Cerebellar nuclear complex (tissue), 1 donor: Measurements from ENCODE around the gene STARD13.
"Not testable (repeated sequence)": the region's sequence is repeated elsewhere in the genome, so short reads cannot be mapped to it uniquely, and the experiment has no call there.

Source experiments
- DNase-seq, 2 experiments: peaks; one replicate each; lab custom pipeline; 2025; lab: John Stamatoyannopoulos, UW

Gene STARD13

DNA sequence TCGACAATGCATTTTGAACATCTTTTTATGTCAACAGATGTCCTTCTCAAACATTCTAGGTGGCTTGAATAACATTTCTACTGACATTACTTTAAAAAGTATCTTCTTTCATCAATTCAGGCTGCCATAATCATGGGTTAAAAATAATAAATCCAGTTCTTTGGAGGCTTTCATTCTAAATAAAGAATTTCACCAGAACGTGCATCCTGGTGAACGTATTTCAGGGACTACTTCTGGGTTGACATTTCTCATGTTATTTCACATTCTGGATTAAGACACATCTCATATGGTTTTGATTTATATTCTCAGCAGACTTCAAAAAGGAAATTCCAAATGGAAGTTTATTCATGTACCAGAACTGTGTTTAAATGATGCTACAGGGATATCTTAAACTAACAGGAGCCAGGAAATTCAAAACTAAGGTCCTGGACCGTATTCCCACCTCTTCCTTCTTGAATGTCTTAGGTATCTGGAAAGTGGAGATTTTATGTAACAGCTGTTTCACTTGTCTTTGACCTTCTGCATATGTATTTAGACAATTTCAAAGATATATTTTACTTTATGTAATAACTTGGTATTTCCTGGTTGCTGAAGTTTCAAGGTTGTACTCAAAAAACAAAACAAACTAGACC lies 107.2 kb downstream of the STARD13 start:
- DNase-seq = no peak

DNA sequence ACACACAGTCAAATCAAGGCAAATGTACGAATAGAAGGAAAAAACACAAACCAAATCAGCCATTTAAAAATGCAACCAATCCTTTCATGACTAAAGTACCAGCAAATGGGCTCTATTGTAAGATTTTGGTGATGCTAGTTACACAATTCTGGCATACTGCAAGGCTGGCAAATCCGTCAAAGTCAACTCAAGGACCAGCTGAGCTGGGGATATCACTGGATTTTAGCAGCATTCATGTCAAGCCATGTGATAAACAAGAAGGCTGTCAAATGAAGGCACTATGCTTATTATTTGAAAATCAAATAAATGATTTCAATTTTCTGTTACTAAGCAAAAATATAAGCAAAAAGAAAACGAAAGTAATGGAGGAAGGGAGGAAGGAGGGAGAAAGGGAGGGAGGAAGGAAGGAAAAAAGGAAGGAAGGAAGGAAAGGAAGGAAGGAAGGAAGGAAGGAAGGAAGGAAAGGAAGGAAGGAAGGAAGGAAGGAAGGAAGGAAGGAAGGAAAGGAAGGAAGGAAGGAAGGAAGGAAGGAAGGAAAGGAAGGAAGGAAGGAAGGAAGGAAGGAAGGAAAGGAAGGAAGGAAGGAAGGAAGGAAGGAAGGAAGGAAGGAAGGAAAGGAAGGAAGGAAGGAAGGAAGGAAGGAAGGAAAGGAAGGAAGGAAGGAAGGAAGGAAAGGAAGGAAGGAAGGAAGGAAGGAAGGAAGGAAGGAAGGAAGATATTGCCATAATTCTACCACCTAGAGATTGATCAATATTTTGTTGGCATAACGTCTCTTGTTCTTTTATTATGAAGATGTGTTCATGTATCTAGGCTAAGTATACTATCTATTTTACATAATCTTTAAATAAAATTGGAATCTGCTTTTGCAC lies 108.0 kb downstream of the STARD13 start:
- not testable (repeated sequence) for DNase-seq

DNA sequence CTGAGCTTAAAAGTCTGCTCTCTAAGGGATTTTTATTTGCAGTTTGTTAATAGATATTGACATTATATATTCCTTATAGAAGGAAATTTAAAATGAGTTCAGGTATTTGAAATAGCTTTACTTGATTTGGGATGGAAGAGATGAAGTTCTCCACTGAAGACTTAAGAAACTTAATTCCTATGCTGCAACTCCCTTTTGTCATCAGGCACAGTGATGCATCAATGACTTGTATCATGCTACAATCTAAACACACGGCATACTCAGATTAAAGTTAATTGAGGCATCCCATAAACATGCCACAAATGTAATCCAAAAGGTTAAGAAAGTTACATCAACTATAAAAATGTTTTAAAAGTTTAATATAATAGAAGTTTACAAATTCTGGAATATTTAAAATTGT lies 109.0 kb downstream of the STARD13 start:
- no peak for DNase-seq

DNA sequence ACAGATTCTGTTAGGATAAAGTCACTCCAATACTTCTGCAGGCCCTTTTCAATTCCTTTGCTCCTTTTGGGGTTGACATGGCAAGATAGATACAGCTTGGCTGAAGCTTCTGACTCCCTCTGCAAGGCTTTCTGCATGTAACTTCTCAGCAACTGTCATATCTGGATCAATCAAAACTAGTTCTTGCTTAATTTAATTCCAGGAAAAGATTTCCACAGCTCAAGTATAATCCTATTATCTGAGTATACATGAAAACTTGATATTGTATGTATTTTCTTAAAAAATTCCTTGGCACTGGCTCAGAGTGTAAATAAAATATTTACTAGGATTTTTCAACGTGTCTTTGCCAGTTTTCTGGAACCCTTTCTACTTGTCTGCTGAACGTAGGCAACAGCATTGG lies 109.6 kb downstream of the STARD13 start:
- no peak for DNase-seq

DNA sequence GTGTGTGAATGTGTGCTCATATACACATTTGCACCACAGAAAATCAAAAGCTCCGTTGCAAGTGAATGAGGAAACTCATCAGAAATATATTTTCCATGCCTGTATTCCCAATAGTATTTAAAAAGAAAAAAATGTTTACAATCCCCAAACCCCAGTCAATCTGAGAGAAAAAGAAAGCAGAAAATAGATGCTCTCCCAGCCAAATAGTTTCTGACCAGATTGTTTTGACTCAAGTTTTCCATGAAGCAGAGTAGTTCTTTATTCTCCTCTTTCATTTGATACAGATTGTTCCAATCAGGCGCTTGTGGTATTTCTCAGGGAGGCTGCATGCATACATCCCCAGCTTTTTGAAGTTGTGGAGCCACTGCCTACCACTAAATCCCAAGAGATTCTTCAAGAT lies 110.6 kb downstream of the STARD13 start:
- DNase-seq = no peak

DNA sequence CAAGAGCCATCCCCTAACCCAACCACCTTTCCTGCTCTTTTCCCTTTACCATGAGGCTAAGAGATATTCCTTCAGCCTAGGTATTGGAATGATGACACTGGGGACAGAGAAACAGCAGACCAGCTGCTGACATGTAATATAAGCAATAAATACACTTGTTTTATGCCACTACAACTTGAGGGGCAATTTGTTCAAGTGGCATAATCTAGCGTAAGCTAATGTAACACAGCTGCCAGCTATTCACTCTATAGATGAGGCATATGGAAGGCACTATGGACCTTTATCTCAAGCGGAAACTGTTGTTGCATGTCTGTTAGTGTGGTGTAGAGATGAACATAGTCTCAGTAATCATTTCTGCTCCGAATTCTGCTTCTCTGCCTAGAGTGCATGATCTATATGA lies 111.1 kb downstream of the STARD13 start:
- no peak for DNase-seq

DNA sequence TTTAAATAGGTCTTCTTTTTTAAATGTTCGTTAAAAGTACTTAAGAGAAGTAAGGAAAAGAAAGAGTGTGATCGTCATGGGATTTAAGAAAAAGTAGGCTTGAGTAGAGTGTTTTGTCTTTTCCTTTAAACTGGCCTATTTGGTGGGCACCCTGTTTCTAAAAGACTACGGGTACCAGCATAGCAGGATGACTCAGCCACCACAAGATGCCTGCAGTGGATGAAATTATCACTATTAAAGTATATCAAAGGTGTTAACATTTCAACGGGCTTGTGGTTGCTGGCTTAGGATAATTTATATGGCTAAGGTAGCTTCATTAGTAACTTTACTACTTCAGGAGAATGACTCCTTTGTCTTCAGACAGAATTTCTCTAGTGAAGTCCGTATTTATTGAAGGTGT lies 112.6 kb downstream of the STARD13 start:
- DNase-seq = no peak

DNA sequence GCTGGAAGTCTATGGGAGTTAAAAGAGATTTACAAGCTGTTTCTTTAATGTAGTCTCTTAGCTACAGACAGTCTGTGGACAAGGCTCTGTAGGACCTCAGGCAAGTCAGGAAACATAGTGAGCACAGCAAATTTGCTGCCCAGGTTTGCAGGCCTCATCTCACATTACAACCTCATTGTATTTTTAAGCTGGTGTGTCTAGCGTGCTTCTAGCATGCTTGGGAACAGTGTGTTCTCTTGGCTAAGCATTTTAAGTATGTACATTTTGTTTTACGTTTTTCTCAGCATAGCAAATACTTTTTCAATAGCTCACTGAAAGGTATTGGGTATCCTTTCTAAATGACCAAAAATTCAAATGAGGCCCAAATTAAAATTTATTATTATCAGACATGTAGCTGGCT lies 113.2 kb downstream of the STARD13 start:
- DNase-seq = no peak

DNA sequence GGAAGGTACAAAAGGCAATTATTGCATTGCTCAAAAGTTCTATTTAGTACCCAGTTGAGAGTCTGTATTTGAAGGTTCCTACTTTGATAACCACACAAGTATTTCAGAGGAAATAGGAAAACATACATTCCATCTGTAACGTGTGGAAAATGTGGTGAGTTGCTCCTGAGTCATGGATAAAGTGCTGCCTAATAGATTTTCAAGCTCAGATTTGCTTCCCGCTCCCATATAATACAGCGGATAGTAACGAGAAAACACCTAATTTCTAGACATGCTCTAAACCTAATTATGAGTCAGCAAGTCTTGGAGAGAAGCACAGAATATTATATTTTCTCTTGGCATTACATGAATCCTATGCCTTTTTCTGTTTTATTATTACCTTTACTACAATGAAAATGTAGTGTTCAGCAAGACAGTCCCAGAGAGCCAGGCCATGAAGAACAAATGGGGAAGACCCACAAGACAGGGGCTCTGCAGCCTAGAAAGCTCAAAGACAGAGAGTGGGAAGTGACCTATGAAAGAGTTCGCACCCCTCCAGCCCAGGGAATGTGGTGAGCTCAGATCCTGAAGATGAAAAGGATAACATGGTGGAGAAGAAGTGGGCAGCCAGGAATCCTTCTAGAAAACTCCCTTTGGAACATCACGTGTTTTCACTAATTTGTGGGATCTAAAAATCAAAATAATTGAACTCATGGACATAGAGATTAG lies 116.1 kb downstream of the STARD13 start:
- DNase-seq = no peak

DNA sequence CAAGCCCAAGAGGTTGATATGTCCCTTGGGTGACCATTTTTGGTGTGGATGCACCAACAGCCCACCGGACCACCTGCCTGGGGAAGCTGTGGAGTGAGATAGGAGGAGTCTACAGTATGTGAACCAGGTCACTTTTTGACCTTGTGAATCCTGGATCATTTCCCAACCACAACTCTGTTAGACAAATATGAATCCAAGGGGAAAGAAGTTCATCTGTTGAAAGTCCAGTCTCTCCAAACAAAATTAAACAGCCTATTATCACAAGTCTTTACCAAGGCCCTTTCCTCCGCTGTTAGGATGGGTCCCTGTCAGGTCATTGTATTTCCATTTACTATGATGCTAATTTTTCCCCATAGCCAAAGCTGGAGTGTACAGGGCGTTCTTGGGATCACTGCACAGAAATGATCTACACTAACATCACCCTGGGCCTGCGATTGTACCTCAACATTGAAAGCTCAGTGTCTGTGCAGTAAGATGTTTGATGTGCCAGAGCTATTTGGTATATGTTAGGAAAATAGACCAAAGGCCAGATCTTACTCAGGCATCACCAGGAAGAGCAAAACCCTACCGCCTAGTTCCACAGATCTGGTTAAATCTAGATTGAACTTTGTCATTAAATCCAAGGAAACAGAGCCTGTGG lies 117.1 kb downstream of the STARD13 start:
- DNase-seq = no peak

DNA sequence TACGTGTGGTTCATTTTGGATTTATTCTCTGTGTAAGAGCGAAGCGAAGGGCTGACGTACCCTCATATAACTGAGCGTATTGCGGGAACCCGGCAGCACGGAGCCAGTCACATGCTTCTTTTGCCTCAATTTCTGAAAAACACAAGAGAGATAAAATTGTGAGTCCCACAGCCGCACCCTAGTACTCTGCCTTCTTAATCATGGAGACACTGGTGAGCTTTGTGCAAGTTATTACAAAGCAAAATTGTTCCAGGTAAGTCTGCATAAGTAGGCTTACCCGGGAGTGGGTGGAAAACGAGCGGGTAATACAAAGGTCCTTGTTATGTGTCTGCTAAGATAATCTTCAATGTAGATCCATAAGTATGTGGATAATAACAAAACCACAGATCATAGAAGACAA lies 118.1 kb downstream of the STARD13 start:
- no peak for DNase-seq

DNA sequence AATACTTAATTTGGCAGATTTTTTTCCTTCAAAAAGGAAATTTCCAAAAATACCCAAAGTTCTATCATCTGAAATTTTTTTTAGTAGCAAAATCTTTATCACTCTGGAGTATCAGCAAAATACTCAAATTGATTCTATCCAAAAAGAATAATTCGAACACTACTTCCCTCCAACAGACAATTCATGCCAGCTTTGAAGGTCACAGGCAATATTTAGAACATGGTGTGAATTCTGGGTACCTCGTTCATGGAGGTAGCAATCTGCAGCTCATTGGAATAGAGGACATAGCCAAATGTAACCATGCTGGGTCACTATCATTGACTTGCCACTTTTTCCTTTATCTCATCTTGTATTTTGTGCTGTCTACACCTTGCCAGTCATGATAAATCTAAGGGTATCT lies 119.8 kb downstream of the STARD13 start:
- DNase-seq = no peak

DNA sequence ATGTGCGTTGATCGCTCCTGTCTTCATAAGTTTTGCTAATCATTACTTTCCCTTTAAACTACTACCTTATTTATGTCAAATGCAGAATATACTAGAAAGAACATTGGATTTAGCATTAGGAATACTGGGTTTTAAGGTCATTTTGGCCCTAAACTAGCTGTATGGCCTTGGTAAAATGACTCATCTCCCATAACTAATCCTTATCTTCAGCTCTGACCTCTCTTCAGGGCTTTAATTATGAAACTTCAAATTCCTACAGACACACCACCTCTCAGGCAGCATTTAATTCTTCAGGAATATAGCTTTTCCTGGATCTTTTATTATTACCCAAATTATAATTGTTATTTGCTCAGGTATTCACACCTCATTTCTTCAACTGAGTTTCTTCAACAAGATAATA lies 121.2 kb downstream of the STARD13 start:
- no peak for DNase-seq

DNA sequence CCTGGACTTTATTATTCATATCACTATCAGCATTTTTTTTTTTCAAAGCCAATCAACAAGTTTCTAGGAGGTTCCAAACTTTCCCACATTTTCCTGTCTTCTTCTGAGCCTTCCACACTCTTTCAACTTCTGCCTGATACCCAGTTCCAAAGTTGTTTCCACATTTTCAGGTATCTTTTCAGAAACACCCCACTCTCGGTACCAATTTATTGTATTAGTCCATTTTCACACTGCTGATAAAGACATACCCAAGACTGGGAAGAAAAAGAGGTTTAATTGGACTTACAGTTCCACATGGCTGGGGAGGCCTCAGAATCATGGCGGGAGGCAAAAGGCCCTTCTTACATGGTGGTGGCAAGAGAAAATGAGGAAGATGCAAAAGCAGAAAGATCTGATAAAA lies 122.8 kb downstream of the STARD13 start:
- DNase-seq = not testable (repeated sequence)

DNA sequence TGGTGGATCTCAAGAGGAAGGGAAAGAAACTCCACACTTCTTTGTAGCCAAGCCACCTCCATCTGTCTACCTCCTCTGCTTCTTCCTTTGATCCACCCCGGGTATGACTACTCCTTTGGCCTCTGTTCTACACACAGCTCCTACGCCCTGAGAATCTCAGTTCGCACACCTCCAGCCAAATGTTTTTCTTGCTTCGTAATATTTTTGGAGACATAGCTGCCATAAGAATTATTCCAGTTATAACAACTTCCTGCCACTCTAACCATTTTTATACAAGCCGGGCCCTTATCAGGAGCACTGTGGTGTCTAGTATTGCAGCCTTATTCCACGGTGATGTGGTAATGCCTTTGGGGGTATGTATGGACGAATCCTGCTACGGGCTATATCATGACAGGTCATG lies 126.7 kb downstream of the STARD13 start:
- no peak for DNase-seq

DNA sequence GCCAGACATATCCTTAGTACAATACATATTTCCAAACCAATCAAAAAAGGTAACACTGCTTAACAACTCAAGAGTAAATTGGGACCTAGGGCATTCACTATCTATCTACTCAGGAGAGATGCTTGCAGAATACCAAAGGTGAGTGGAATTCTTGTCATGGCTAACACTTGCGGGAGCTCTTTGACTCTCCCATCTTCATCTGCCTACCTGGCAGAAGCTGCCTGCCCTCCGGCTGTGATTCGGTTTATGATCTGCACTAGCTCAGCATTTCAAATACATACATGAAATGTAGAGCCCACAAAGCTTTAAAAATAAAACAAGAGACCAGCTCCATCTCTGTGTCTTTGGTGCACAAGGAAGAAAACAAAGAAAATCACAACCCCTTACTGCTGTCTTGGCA lies 127.3 kb downstream of the STARD13 start:
- no peak for DNase-seq

DNA sequence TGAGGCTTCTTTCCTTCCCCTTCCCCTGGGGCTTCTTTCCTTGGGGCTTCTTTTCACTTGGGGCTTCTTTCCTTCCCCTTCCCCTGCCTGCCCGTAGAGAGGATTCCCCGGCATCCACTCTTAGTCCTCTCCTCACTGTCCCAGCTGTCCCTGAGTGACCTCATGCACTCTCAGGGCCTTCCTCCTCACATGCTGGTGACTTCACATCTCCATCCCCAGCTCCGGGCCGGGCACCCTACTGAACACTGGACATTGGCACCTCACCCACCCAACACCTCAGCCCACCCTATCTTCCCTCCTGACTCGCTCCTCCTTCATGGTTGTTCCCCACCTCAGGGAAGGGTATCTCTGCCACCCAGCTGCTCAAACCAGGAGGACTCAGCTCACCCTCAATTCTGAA lies 130.6 kb downstream of the STARD13 start:
- no peak for DNase-seq

DNA sequence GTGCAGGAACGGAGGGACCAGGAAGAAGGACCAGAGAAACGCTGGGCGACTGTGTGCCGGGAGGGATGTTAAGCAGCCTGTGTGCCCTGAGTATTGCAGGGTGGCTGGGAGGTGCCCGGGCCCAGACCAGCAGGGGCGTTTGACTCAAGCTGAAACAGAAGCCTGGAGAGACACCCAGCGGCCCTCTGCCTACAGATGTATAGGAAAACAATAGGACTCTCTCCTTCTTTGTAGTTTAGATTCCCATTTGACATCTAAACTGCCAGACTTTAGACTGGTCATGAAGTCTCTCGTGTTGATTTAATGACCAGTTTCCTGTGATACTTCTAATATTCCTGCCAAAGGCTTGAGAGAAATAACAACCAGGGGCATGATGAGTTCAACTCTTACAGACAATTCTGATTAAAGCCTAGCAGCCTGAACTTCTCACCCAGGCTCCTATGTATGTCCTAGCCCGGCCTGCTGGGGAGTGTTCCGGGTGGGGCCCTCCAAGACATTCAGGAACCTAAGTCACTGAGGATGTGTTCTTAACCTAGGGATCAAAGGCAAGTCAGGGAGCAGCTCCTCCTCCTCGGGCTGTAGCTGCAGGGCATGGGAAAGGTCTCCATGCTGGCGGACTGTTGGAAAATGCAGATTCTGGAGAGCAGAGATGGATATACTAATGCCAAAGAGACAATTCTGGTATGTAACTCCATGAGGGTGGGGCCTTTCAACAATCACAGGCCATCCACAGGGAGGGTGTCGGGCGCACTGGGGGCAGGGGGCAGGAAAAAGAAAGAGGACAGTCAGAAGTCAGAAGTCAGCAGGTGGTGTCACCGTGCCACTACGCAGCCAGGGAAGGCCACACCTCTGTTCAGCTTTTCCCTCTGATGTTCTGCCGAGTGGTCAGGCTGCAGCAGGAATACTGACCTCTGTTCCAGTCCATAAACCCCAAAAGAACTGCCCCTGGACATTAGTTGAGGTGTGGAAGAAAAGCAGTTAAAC lies 131.8 kb downstream of the STARD13 start:
- DNase-seq = no peak

DNA sequence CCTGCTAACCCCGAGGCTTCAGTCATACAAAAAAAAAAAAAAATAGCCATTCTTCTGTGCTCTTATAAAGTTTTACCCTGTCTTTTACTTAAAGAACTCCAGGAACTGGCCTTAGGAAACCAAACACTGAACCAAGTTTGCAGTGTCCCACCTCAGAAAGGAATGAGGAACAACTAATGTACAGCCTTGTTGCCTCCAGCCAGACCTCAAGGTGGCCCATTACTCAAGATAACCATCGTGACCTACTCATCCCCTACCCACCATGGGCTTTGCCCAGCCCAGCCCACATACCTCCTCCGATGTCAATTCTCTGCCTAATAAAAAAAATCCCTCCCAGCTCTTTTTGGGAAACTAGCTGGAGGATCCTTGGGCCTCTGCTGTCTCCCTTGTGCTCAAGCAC lies 133.2 kb downstream of the STARD13 start:
- no peak for DNase-seq

DNA sequence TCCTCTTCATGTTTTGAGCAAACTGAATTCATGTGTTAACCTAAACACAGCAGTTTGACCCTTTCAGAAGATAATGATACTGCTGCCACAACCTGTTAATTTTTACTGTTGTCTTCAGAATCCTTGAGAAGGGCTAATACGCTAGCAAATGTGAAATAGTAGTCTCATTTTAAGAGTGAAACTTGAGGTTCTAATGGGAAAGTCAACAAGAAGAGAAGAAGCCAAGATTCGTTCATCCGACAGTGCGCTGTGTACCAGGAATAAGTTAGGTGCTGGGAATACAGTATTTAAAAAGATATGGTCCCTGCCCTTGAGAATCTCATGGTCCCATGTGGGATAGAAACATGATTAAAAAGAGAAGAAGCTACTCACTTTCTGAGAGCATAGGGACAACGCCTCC lies 134.9 kb downstream of the STARD13 start:
- no peak for DNase-seq

DNA sequence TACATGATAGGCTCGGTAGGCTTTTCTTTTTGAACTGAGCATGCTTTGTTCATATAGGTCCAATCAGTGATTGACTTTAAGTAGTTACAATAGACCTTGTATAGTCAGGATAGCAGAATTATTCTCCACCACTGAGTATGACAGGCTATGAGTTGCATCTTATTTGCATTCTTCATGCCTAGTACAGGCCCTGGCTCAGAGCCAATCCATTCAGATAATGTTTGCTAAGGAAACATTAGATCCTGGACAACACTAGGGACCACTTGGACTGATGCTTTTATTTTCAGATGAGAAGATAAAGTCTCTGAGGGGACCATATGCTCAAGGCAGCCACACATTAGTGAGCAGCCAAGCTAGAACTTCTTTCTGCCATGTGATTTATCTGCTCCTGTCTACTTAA lies 135.4 kb downstream of the STARD13 start:
- no peak for DNase-seq
